ENCODE measurements around the gene GBP6.
"Not testable (repeated sequence)": the region's sequence is repeated elsewhere in the genome, so short reads cannot be mapped to it uniquely, and the experiment has no call there.

Gene GBP6, protein sequence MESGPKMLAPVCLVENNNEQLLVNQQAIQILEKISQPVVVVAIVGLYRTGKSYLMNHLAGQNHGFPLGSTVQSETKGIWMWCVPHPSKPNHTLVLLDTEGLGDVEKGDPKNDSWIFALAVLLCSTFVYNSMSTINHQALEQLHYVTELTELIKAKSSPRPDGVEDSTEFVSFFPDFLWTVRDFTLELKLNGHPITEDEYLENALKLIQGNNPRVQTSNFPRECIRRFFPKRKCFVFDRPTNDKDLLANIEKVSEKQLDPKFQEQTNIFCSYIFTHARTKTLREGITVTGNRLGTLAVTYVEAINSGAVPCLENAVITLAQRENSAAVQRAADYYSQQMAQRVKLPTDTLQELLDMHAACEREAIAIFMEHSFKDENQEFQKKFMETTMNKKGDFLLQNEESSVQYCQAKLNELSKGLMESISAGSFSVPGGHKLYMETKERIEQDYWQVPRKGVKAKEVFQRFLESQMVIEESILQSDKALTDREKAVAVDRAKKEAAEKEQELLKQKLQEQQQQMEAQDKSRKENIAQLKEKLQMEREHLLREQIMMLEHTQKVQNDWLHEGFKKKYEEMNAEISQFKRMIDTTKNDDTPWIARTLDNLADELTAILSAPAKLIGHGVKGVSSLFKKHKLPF

DNA sequence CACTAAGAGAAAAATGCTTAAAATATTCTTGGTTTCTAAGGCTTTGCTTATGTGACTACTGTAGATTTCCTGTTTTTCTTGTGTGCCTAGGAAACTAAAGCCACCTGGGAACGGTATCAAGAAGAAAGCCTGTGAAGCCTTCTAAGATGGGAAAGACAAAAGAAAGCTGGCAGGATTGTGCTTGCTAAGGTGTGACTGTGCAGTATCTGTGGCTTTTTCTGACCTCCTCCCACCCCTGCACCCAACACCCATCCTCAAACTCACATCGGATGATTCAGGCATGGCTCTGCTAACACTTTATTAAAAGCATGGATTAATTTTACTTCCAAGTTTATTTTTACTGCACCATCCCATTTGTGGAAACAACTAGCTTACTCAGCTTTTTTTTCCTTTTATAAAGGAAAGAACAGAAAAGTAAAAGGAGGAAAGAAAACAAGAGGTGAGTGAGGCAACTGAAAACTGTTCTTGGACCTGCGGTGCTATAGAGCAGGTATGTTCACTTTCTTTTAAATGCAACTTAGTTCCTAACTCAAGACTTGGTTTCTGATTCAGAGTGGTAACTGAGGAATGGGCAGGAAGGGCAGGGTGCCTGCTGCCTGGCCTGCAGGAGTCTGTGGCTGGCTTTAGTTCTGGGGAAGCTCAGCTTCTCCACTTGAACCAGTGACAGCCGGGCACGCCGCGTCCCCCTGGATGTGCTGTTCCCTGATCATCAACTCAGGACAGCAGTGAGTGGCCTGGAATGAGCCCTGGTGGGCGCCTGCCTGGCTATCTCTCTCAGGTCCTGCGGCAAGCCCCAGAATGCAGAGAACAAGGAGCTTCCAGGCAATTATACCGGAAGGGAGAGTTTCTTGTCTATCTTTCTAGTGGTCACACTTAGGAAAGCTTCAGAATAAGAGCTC is at the start of gene GBP6:
TSS of gene GBP6 (plus strand) at position 422 of the 899 bp plus-strand sequence. CDS start 4,493 bp downstream, outside the sequence.
- no peaks in the 10 kb centered on the region for H3K27me3 ChIP-seq (ENCODE audit: control insufficient read depth in 5 of 5, insufficient read depth in 4 of 5, low read length in 5 of 5)
- no peaks in the 10 kb centered on the region for H3K9me3 ChIP-seq (ENCODE audit: control insufficient read depth in 5 of 5, low read length in 5 of 5)
- H3K36me3 ChIP-seq (ENCODE audit: control insufficient read depth in 5 of 5, insufficient read depth in 5 of 5, low read length in 5 of 5), result no peaks in the 10 kb centered on the region
- peaks cover 0 to 10% (median 0%) of the 10 kb centered on the region in 5 donors for H3K4me1 ChIP-seq (ENCODE audit: control insufficient read depth in 5 of 5, insufficient read depth in 5 of 5, low read length in 5 of 5)
- no peak within 1 kb of the TSS for H3K9ac ChIP-seq (ENCODE audit: low read length in 5 of 5)
- no peak within 1 kb of the TSS for H3K27ac ChIP-seq (ENCODE audit: low read depth, low read length)
- H3K4me3 ChIP-seq (ENCODE audit: low read depth in 1 of 5, low read length in 5 of 5), result no peak within 1 kb of the TSS

DNA sequence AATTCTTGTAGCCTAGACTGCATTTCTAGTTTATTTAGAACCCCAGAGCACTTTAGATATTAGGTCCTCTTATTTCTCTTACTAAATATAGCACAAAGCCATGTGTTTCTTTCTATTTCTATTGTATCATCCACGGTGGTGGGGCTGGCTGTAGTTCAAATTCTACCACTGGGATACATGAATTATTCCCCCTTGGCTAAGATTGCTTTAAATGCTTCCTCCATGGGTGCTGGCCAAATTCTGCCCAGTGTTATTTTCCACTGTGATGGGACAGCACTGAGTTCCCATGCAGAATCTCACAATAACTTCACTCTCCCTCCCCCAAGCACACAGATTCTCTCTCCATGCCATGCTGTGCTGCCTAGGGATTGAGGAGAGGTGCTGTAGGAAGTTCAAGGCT is 41.5 kb upstream of the GBP6 start:
- Histone ChIP-seq H3K4me1 (ENCODE audit: control insufficient read depth in 5 of 5, insufficient read depth in 5 of 5, low read length in 5 of 5) (peaks cover 0 to 8% (median 4%) of the 10 kb centered on the region in 5 donors), H3K36me3 (ENCODE audit: control insufficient read depth in 5 of 5, insufficient read depth in 5 of 5, low read length in 5 of 5) (no peaks in the 10 kb centered on the region), H3K27me3 (ENCODE audit: control insufficient read depth in 5 of 5, insufficient read depth in 4 of 5, low read length in 5 of 5) (no peaks in the 10 kb centered on the region), H3K27ac (ENCODE audit: low read depth, low read length) (no peak overlapping the region), H3K9me3 (ENCODE audit: control insufficient read depth in 5 of 5, low read length in 5 of 5) (peaks cover 0 to 11% (median 0%) of the 10 kb centered on the region in 5 donors), H3K4me3 (ENCODE audit: low read depth in 1 of 5, low read length in 5 of 5) (no peak overlapping the region), H3K9ac (ENCODE audit: low read length in 5 of 5) (no peak overlapping the region)

DNA sequence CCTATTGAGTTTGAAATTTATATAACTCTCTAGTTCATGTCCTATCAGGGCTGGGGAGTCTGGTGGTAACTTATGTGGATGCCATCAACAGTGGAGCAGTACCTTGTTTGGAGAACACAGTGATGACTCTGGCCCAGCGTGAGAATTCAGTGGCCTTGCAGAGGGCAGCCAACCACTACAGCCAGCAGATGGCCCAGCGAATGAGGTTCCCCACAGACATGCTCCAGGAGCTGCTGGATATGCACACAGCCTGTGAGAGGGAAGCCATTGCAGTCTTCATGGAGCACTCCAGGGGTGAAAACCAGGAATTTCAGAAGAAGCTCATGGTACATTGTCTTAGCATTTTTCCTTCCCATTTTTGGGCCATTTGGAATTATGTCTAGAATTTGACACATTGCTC is 32.0 kb upstream of the GBP6 start:
- Histone ChIP-seq H3K9ac (ENCODE audit: low read length in 5 of 5) (no peak overlapping the region), H3K4me3 (ENCODE audit: low read depth in 1 of 5, low read length in 5 of 5) (no peak overlapping the region), H3K4me1 (ENCODE audit: control insufficient read depth in 5 of 5, insufficient read depth in 5 of 5, low read length in 5 of 5) (no peaks in the 10 kb centered on the region), H3K27me3 (ENCODE audit: control insufficient read depth in 5 of 5, insufficient read depth in 4 of 5, low read length in 5 of 5) (no peaks in the 10 kb centered on the region), H3K27ac (ENCODE audit: low read depth, low read length) (no peak overlapping the region), H3K9me3 (ENCODE audit: control insufficient read depth in 5 of 5, low read length in 5 of 5) (no peaks in the 10 kb centered on the region), H3K36me3 (ENCODE audit: control insufficient read depth in 5 of 5, insufficient read depth in 5 of 5, low read length in 5 of 5) (no peaks in the 10 kb centered on the region)

DNA sequence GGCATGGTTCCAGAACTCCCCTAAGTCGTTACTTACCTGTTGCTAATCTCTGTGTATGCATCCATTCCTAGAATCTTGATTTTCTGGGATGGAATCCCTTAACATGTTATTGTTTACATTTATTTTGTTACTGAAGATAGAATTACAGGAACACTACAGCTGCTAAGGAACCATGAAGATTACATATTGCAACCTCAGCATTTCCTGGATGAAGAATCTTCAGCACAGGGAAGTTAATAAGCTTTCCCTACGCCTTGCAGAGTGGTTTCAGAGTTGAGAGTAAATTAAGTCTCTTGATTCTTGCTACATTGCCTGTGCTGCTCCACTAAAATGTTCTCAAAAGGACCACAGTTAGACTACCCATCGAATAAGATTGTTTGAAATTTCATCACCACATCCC is 31.4 kb upstream of the GBP6 start:
- H3K4me3 ChIP-seq (ENCODE audit: low read depth in 1 of 5, low read length in 5 of 5), result no peak overlapping the region
- no peaks in the 10 kb centered on the region for H3K36me3 ChIP-seq (ENCODE audit: control insufficient read depth in 5 of 5, insufficient read depth in 5 of 5, low read length in 5 of 5)
- H3K4me1 ChIP-seq (ENCODE audit: control insufficient read depth in 5 of 5, insufficient read depth in 5 of 5, low read length in 5 of 5), result no peaks in the 10 kb centered on the region
- no peaks in the 10 kb centered on the region for H3K27me3 ChIP-seq (ENCODE audit: control insufficient read depth in 5 of 5, insufficient read depth in 4 of 5, low read length in 5 of 5)
- H3K9ac ChIP-seq (ENCODE audit: low read length in 5 of 5), result no peak overlapping the region
- H3K27ac ChIP-seq (ENCODE audit: low read depth, low read length), result no peak overlapping the region
- H3K9me3 ChIP-seq (ENCODE audit: control insufficient read depth in 5 of 5, low read length in 5 of 5), result no peaks in the 10 kb centered on the region

DNA sequence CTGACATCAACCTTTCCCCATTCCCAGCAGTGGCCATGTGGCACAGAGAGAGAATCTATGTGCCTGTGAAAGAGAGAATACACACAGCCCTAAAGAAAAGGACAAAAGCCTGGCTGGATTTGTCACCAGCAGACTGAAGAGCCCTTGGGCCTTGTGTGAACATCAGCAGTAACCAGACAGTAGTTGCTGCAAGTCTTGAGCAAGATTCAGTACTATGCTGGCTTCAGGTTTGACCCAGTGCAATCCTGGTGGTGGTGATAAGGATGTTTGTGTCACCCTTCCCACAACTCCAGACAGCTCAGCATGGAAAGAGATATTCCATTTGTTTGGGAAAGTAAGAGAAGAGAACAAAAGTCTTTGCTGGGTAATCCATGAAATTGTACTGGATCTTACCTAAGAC is 28.4 kb upstream of the GBP6 start:
- Histone ChIP-seq H3K36me3 (ENCODE audit: control insufficient read depth in 5 of 5, insufficient read depth in 5 of 5, low read length in 5 of 5) (no peaks in the 10 kb centered on the region), H3K27me3 (ENCODE audit: control insufficient read depth in 5 of 5, insufficient read depth in 4 of 5, low read length in 5 of 5) (no peaks in the 10 kb centered on the region), H3K4me1 (ENCODE audit: control insufficient read depth in 5 of 5, insufficient read depth in 5 of 5, low read length in 5 of 5) (no peaks in the 10 kb centered on the region), H3K4me3 (ENCODE audit: low read depth in 1 of 5, low read length in 5 of 5) (no peak overlapping the region), H3K9ac (ENCODE audit: low read length in 5 of 5) (no peak overlapping the region), H3K27ac (ENCODE audit: low read depth, low read length) (no peak overlapping the region), H3K9me3 (ENCODE audit: control insufficient read depth in 5 of 5, low read length in 5 of 5) (no peaks in the 10 kb centered on the region)

DNA sequence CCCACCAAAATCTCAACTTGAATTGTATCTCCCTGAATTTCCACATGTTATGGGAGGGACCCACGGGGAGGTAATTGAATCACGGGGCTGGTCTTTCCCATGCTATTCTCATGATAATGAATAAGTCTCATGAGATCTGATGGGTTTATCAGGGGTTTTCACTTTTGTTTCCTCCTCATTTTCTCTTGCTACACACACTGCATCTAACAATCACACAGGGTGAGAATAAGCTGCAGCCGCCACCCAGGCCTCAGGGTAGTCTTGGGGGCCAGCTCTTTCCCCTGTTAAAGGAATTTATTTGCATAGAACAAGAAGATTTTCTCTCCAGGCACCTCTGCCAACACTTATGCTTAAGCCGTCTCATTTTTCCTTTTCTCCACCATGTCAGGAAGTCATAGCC is 26.0 kb upstream of the GBP6 start:
- H3K9me3 ChIP-seq (ENCODE audit: control insufficient read depth in 5 of 5, low read length in 5 of 5), result no peaks in the 10 kb centered on the region
- H3K27me3 ChIP-seq (ENCODE audit: control insufficient read depth in 5 of 5, insufficient read depth in 4 of 5, low read length in 5 of 5), result no peaks in the 10 kb centered on the region
- H3K9ac ChIP-seq (ENCODE audit: low read length in 5 of 5), result no peak overlapping the region
- H3K4me3 ChIP-seq (ENCODE audit: low read depth in 1 of 5, low read length in 5 of 5), result no peak overlapping the region
- H3K4me1 ChIP-seq (ENCODE audit: control insufficient read depth in 5 of 5, insufficient read depth in 5 of 5, low read length in 5 of 5), result peaks cover 0 to 8% (median 3%) of the 10 kb centered on the region in 5 donors
- H3K27ac ChIP-seq (ENCODE audit: low read depth, low read length), result no peak overlapping the region
- no peaks in the 10 kb centered on the region for H3K36me3 ChIP-seq (ENCODE audit: control insufficient read depth in 5 of 5, insufficient read depth in 5 of 5, low read length in 5 of 5)

DNA sequence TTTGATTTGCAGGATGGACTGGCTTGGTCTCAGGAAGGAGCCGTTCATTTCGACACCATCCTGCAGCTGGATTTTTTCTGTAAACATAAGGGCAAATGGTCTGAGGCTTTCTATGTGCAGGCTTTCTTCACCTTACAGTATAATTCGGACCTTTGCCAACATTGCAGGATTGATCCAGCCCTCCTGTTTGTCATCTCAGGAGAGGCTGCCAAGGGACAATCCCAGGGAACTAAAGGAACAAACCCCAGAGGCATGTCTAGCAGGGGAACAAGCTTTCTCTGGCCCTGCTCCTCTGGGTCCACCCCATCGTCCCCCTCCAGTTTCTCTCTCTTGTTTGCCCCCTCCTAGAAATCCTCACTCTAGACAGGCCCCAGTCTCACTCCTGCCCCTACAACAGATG is 24.8 kb upstream of the GBP6 start:
- H3K36me3 ChIP-seq (ENCODE audit: control insufficient read depth in 5 of 5, insufficient read depth in 5 of 5, low read length in 5 of 5), result no peaks in the 10 kb centered on the region
- peaks cover 0 to 8% (median 3%) of the 10 kb centered on the region in 5 donors for H3K4me1 ChIP-seq (ENCODE audit: control insufficient read depth in 5 of 5, insufficient read depth in 5 of 5, low read length in 5 of 5)
- no peak overlapping the region for H3K9ac ChIP-seq (ENCODE audit: low read length in 5 of 5)
- no peak overlapping the region for H3K27ac ChIP-seq (ENCODE audit: low read depth, low read length)
- no peak overlapping the region for H3K4me3 ChIP-seq (ENCODE audit: low read depth in 1 of 5, low read length in 5 of 5)
- no peaks in the 10 kb centered on the region for H3K9me3 ChIP-seq (ENCODE audit: control insufficient read depth in 5 of 5, low read length in 5 of 5)
- no peaks in the 10 kb centered on the region for H3K27me3 ChIP-seq (ENCODE audit: control insufficient read depth in 5 of 5, insufficient read depth in 4 of 5, low read length in 5 of 5)

DNA sequence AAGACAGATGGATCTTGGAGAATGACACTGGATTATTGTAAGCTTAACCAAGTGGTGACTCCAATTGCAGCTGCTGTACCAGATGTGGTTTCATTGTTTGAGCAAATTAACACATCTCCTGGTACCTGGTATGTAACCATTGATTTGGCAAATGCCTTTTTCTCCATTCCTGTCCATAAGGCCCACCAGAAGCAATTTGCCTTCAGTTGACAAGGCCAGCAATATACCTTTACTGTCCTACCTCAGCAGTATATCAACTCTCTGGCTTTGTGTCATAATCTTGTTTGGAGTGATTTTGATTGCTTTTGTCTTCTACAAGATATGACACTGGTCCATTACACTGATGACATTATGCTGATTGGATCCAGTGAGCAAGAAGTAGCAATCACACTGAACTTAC is 18.4 kb upstream of the GBP6 start:
- H3K4me1 ChIP-seq (ENCODE audit: control insufficient read depth in 5 of 5, insufficient read depth in 5 of 5, low read length in 5 of 5); H3K27me3 ChIP-seq (ENCODE audit: control insufficient read depth in 5 of 5, insufficient read depth in 4 of 5, low read length in 5 of 5); H3K36me3 ChIP-seq (ENCODE audit: control insufficient read depth in 5 of 5, insufficient read depth in 5 of 5, low read length in 5 of 5); H3K27ac ChIP-seq (ENCODE audit: low read depth, low read length); H3K9me3 ChIP-seq (ENCODE audit: control insufficient read depth in 5 of 5, low read length in 5 of 5); H3K9ac ChIP-seq (ENCODE audit: low read length in 5 of 5); H3K4me3 ChIP-seq (ENCODE audit: low read depth in 1 of 5, low read length in 5 of 5): not testable (repeated sequence)

DNA sequence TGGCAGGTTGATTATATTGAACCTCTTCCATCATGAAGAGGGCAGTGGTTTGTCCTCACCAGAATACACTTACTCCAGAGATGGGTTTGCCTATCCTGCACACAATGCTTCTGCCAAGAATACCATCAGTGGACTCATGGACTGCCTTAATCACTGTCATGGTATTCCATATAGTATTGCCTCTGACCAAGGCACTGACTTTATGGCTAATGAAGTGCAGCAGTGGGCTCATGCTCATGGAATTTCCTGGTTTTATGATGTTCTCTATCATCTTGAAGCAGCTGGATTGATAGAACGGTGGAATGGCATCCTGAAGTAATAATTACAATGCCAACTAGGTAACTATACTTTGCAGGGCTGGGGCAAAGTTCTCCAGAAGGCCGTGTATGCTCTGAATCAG is 16.6 kb upstream of the GBP6 start:
- H3K27me3 ChIP-seq (ENCODE audit: control insufficient read depth in 5 of 5, insufficient read depth in 4 of 5, low read length in 5 of 5), result no peaks in the 10 kb centered on the region

DNA sequence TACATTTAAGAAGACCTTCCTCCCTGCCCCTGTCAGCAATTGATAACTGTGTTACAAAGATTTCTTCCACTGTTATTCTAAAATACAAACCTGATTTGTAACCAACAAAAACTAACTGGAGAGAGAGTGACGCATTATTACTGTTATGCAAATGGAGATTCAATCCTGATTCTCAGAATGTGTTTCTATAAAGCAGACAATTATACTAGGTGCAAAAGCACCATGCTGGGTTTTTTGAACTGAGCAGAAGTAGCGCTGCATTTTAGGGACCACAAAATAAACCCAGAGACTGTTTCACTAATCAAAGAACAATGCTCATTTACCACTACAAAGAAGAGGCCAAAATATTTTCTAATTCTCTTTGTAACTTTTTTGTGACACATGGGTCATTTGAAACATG is 13.6 kb upstream of the GBP6 start:
- no peaks in the 10 kb centered on the region for H3K9me3 ChIP-seq (ENCODE audit: control insufficient read depth in 5 of 5, low read length in 5 of 5)
- H3K27me3 ChIP-seq (ENCODE audit: control insufficient read depth in 5 of 5, insufficient read depth in 4 of 5, low read length in 5 of 5), result no peaks in the 10 kb centered on the region
- no peak overlapping the region for H3K4me3 ChIP-seq (ENCODE audit: low read depth in 1 of 5, low read length in 5 of 5)
- H3K36me3 ChIP-seq (ENCODE audit: control insufficient read depth in 5 of 5, insufficient read depth in 5 of 5, low read length in 5 of 5), result no peaks in the 10 kb centered on the region
- H3K9ac ChIP-seq (ENCODE audit: low read length in 5 of 5), result no peak overlapping the region
- H3K4me1 ChIP-seq (ENCODE audit: control insufficient read depth in 5 of 5, insufficient read depth in 5 of 5, low read length in 5 of 5), result peaks cover 0 to 2% (median 0%) of the 10 kb centered on the region in 5 donors
- H3K27ac ChIP-seq (ENCODE audit: low read depth, low read length), result no peak overlapping the region

More for the DNA sequence above, 16.6 kb upstream of the GBP6 start:
- Histone ChIP-seq H3K27ac (ENCODE audit: low read depth, low read length) (no peak overlapping the region), H3K4me1 (ENCODE audit: control insufficient read depth in 5 of 5, insufficient read depth in 5 of 5, low read length in 5 of 5) (no peaks in the 10 kb centered on the region), H3K9me3 (ENCODE audit: control insufficient read depth in 5 of 5, low read length in 5 of 5) (peaks cover 0 to 8% (median 6%) of the 10 kb centered on the region in 5 donors), H3K9ac (ENCODE audit: low read length in 5 of 5) (no peak overlapping the region), H3K36me3 (ENCODE audit: control insufficient read depth in 5 of 5, insufficient read depth in 5 of 5, low read length in 5 of 5) (no peaks in the 10 kb centered on the region), H3K4me3 (ENCODE audit: low read depth in 1 of 5, low read length in 5 of 5) (no peak overlapping the region)
